OCI-LY7 (cell line): ENCODE data around the gene HMOX1.

Experiments
- CTCF ChIP-seq: fragments of 200-600 bp; sonication (generic); conservative IDR thresholded peaks from 2 replicates; pipeline ENCODE4 v1.5.1; 2014; ENCODE audit warnings: mild to moderate bottlenecking, antibody characterized with exemption, low read length, moderate library complexity, mixed read lengths
- EZH2phosphoT487 ChIP-seq: fragments of 200-600 bp; sonication (generic); IDR thresholded peaks from 2 replicates; pipeline ENCODE4 v1.6.1; 2018; ENCODE audit warnings: low read depth, borderline replicate concordance, mild to moderate bottlenecking, mixed run types, antibody characterized with exemption, low read length, moderate library complexity, mixed read lengths

DNA sequence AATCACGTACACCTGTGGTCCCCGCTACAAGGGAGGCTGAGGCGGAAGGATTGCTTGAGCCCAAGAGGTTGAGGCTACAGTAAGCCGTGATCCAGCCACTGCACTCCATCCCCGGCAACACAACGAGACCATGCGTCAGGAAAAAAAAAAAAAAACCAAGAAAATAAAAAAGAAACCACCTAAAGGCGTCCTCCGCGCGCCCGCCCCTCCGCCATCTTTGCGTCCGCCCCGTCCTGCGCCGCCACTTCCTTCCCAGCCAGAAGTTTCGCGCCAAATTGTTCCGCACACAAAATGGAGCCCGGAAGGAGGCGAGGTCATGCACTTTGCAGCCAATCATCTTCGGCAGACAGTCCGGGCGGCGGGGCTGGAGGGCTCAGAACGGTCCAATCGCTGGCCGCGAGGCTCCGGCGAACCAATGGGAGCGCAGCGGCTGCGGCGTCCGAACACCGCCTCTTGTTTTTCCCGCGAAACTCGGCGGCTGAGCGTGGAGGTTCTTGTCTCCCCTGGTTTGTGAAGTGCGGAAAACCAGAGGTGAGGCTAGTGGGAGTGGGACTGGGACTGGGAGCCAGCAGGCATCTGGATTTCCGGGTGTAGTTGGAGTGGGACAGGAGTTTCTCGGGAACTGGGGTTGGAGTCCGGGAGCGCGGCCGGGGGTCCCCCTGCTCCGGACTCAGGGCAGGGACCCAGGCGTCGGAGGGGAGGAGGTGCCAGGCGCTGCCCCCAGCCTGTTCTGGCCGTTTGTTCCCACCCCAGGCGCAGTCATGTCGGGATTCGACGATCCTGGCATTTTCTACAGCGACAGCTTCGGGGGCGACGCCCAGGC, 19.0 kb downstream of the HMOX1 start, which contains the start of gene MCM5:
- TF ChIP-seq CTCF = no peak
- TF ChIP-seq EZH2phosphoT487 = no peak
